IMR-90 (cell line): ENCODE data around the gene CAMKMT. TPM values are rescaled to one million over a fixed set of nuclear protein-coding genes. Genes with fewer than 3 reads are reported as not detected.

Experiments used
- ATAC-seq: fragments of 200-7000 bp; cut with Tn5 transposase; 2 replicates; pipeline ENCODE4 v1.9.1; 2020; ENCODE audit warnings: low read depth, mild to moderate bottlenecking, moderate library complexity
- BruUV-seq: library from RNA; stranded (reverse); fragments of 400-500 nt; replicated peaks from 2 replicates; lab custom pipeline; 2021; lab: Mats Ljungman, UMichigan
- CTCF ChIA-PET: fragments of 300-600 bp; formaldehyde crosslinking; extraction: SDS; loops from one replicate; lab custom pipeline; 2021; ENCODE audit warnings: antibody characterized with exemption; lab: Yijun Ruan, JAX
- POLR2A ChIA-PET: fragments of 300-600 bp; sonication (Branson Sonifier 250); formaldehyde crosslinking; loops from one replicate; lab custom pipeline; 2022; ENCODE audit warnings: antibody characterized with exemption; ENCODE audit not compliant: unreplicated experiment; lab: Charles Lee
- DNase-seq: peaks from one replicate; pipeline ENCODE4 v3.0.0; 2013
- H2AFZ ChIP-seq: replicated peaks from 2 replicates; pipeline ENCODE3; 2013; ENCODE audit warnings: low read length, mild to moderate bottlenecking; ENCODE audit not compliant: poor library complexity
- H2AK5ac ChIP-seq: 2 replicates; pipeline ENCODE4 v1.6.1; 2013; ENCODE audit warnings: low read depth, low read length, inconsistent platforms
- H2AK9ac ChIP-seq: replicated peaks from 2 replicates; pipeline ENCODE3; 2013; ENCODE audit warnings: mild to moderate bottlenecking, low read depth, low read length, moderate library complexity; ENCODE audit not compliant: poor library complexity
- H2BK120ac ChIP-seq: 2 replicates; pipeline ENCODE4 v1.6.1; 2013; ENCODE audit warnings: low read depth, low read length, inconsistent platforms
- H2BK15ac ChIP-seq: 3 replicates; pipeline ENCODE4 v1.6.1; 2013; ENCODE audit warnings: low read depth, low read length, inconsistent platforms
- H2BK20ac ChIP-seq: 2 replicates; pipeline ENCODE4 v1.6.1; 2013; ENCODE audit warnings: low read depth, mild to moderate bottlenecking, inconsistent platforms, low read length, moderate library complexity
- H2BK5ac ChIP-seq: 2 replicates; pipeline ENCODE4 v1.6.1; 2013; ENCODE audit warnings: mild to moderate bottlenecking, low read depth, low read length, inconsistent platforms; ENCODE audit not compliant: poor library complexity, severe bottlenecking
- H3K14ac ChIP-seq: replicated peaks from 2 replicates; pipeline ENCODE4 v1.6.1; 2013; ENCODE audit warnings: low read depth, low read length, inconsistent platforms
- H3K18ac ChIP-seq: 2 replicates; pipeline ENCODE4 v1.6.1; 2013; ENCODE audit warnings: low read depth, low read length, control low read depth
- H3K23ac ChIP-seq: 2 replicates; pipeline ENCODE4 v1.6.1; 2013; ENCODE audit warnings: low read depth, low read length, inconsistent platforms
- H3K27ac ChIP-seq: 2 replicates; pipeline ENCODE4 v1.5.1; 2013; ENCODE audit warnings: mild to moderate bottlenecking, control low read depth, low read length; ENCODE audit not compliant: insufficient read depth
- H3K27me3 ChIP-seq: 2 replicates; pipeline ENCODE4 v1.6.1; 2013; ENCODE audit warnings: low read length; ENCODE audit not compliant: control insufficient read depth, insufficient read depth
- H3K36me3 ChIP-seq: 2 replicates; pipeline ENCODE4 v1.6.1; 2013; ENCODE audit warnings: low read length, mixed read lengths; ENCODE audit not compliant: control insufficient read depth, insufficient read depth
- H3K4ac ChIP-seq: 2 replicates; pipeline ENCODE4 v1.6.1; 2013; ENCODE audit warnings: low read depth, low read length, inconsistent platforms
- H3K4me1 ChIP-seq: 2 replicates; pipeline ENCODE4 v1.6.1; 2013; ENCODE audit warnings: low read length, mixed read lengths; ENCODE audit not compliant: control insufficient read depth, insufficient read depth
- H3K4me2 ChIP-seq: 2 replicates; pipeline ENCODE4 v1.6.1; 2013; ENCODE audit warnings: low read depth, mild to moderate bottlenecking, control low read depth, low read length, moderate library complexity
- H3K4me3 ChIP-seq: 2 replicates; pipeline ENCODE4 v1.5.1; 2013; ENCODE audit warnings: low read depth, mild to moderate bottlenecking, control low read depth, low read length, moderate library complexity; ENCODE audit not compliant: insufficient read depth
- H3K56ac ChIP-seq: 2 replicates; pipeline ENCODE4 v1.6.1; 2013; ENCODE audit warnings: low read length, inconsistent platforms; ENCODE audit not compliant: insufficient read depth; ENCODE audit errors: extremely low read depth
- H3K79me1 ChIP-seq, 2 experiments: 2 replicates each; pipeline ENCODE4 v1.6.1; 2013; ENCODE audit warnings: low read length in 2 of 2, inconsistent platforms in 1 of 2, low read depth in 1 of 2
- H3K9ac ChIP-seq: 2 replicates; pipeline ENCODE4 v1.6.1; 2013; ENCODE audit warnings: low read depth, low read length, control low read depth
- H3K9me1 ChIP-seq: 2 replicates; pipeline ENCODE4 v1.6.1; 2013; ENCODE audit warnings: low read length, inconsistent platforms; ENCODE audit not compliant: insufficient read depth
- H3K9me3 ChIP-seq: 2 replicates; pipeline ENCODE4 v1.6.1; 2013; ENCODE audit warnings: low read length; ENCODE audit not compliant: control insufficient read depth, insufficient read depth
- H4K20me1 ChIP-seq: 2 replicates; pipeline ENCODE4 v1.6.1; 2013; ENCODE audit warnings: low read length, inconsistent platforms; ENCODE audit not compliant: insufficient read depth
- H4K5ac ChIP-seq: 2 replicates; pipeline ENCODE4 v1.6.1; 2013; ENCODE audit warnings: mild to moderate bottlenecking, low read depth, low read length, control low read depth
- H4K8ac ChIP-seq, 2 experiments: 2 replicates each; pipeline ENCODE4 v1.6.1; 2013; ENCODE audit warnings: low read depth in 2 of 2, low read length in 2 of 2, control low read depth in 1 of 2, inconsistent platforms in 1 of 2
- H4K91ac ChIP-seq: 2 replicates; pipeline ENCODE4 v1.6.1; 2013; ENCODE audit warnings: low read depth, low read length, inconsistent platforms; ENCODE audit not compliant: insufficient read depth
- BHLHE40 ChIP-seq: fragments of 150-350 bp; IDR thresholded peaks from 2 replicates; pipeline ENCODE4 v1.6.1; 2016; ENCODE audit warnings: mild to moderate bottlenecking, low read depth, low read length
- CEBPB ChIP-seq: IDR thresholded peaks from 2 replicates; pipeline ENCODE4 v1.6.1; 2012; ENCODE audit warnings: low read depth, low read length, improper control_type of control experiment
- CHD1 ChIP-seq: IDR thresholded peaks from 2 replicates; pipeline ENCODE4 v1.6.1; 2012; ENCODE audit warnings: low read depth, low read length, improper control_type of control experiment
- ELK1 ChIP-seq: fragments of 150-350 bp; IDR thresholded peaks from 2 replicates; pipeline ENCODE4 v1.6.1; 2016; ENCODE audit warnings: low read depth, mild to moderate bottlenecking, low read length, moderate library complexity, borderline replicate concordance
- MAFK ChIP-seq: IDR thresholded peaks from 2 replicates; pipeline ENCODE4 v1.6.1; 2012; ENCODE audit warnings: low read depth, low read length, improper control_type of control experiment
- POLR2A ChIP-seq: IDR thresholded peaks from 2 replicates; pipeline ENCODE4 v1.6.1; 2012; ENCODE audit warnings: mild to moderate bottlenecking, low read depth, low read length
- RAD21 ChIP-seq: IDR thresholded peaks from 2 replicates; pipeline ENCODE4 v1.6.1; 2012; ENCODE audit warnings: low read length, improper control_type of control experiment
- RFX5 ChIP-seq: IDR thresholded peaks from 2 replicates; pipeline ENCODE4 v1.8.0; 2012; ENCODE audit warnings: low read depth, mild to moderate bottlenecking, low read length, moderate library complexity
- SMC3 ChIP-seq: fragments of 150-350 bp; IDR thresholded peaks from 2 replicates; pipeline ENCODE4 v1.6.1; 2016; ENCODE audit warnings: low read depth, mild to moderate bottlenecking, antibody characterized with exemption, low read length, moderate library complexity
- WGBS, 2 experiments: methylation state at CpG; one replicate each; pipeline versions ENCODE4 v1.1.5 to v1.1.7; 2013; ENCODE audit warnings: missing lambda C conversion rate in 2 of 2; ENCODE audit not compliant: insufficient read length in 1 of 2; ENCODE audit errors: extremely low coverage in 2 of 2; 5-methylcytosine and 5-hydroxymethylcytosine counted together
- dilution Hi-C: fragments of 300-500 bp; cut with HindIII; formaldehyde crosslinking; loops from one replicate; pipeline ENCODE4 v1.14.3; 2018; ENCODE audit warnings: low sequenced_read_pairs; ENCODE audit not compliant: unreplicated experiment
- in situ Hi-C: fragments of 300-500 bp; cut with MboI; formaldehyde crosslinking; loops from 3 replicates; pipeline ENCODE4 v1.14.3; 2019; ENCODE audit warnings: low sequenced_read_pairs, inconsistent platforms, mixed read lengths
- intact Hi-C: fragments of 100-400 bp; cut with micrococcal nuclease; formaldehyde crosslinking; loops from 2 replicates; pipeline ENCODE4 v1.10.0; 2022
- polyA plus RNA-seq, 3 experiments: library from polyadenylated mRNA; depleted of rRNA; stranded (reverse); fragments of >200 nt; gene quantifications; 2 replicates each; pipeline ENCODE4 v1.2.3, GENCODE V29; 2012; ENCODE audit warnings: low replicate concordance in 1 of 3
- total RNA-seq: library from RNA; depleted of rRNA; stranded (reverse); fragments of >200 nt; gene quantifications from 2 replicates; pipeline ENCODE4 v1.2.3, GENCODE V29; 2012
- TF ChIP-seq, protein P1 (sequence below): conservative IDR thresholded peaks from 2 replicates; pipeline ENCODE4 v1.5.1; 2012; ENCODE audit warnings: mild to moderate bottlenecking, low read depth, low read length, improper control_type of control experiment

The CAMKMT gene
- total and polyA plus RNA-seq, 2 of the 4 experiments (the other 2 are of a cell fraction) = 4.4 to 6.8 TPM

- no peak overlapping the region for H2BK5ac ChIP-seq
- no peak overlapping the region for H2BK15ac ChIP-seq
- no peak for ATAC-seq
- ChIA-PET POLR2A (no interaction called here), CTCF (no interaction called here)
- H4K5ac ChIP-seq = no peak overlapping the region
- no peak overlapping the region for H3K14ac ChIP-seq
- H3K27ac ChIP-seq = no peak overlapping the region
- no peak overlapping the region for H3K56ac ChIP-seq
- H3K79me1 ChIP-seq = no peaks in the 10 kb centered on the region
- no peak overlapping the region for H2BK120ac ChIP-seq
- H3K4ac ChIP-seq = no peak overlapping the region
- WGBS, 2 experiments = 100% methylated on average over 1 of the region's 4 CpGs; no CpG with 5 or more reads in 1 of the 2 experiments
- no peak for TF ChIP-seq RFX5
- TF ChIP-seq ELK1 = no peak
- no peak for TF ChIP-seq RAD21
- TF ChIP-seq MAFK = no peak
- no peak for TF ChIP-seq BHLHE40
- no peak for TF ChIP-seq CHD1
- no peak for TF ChIP-seq SMC3
- TF ChIP-seq, protein P1, sequence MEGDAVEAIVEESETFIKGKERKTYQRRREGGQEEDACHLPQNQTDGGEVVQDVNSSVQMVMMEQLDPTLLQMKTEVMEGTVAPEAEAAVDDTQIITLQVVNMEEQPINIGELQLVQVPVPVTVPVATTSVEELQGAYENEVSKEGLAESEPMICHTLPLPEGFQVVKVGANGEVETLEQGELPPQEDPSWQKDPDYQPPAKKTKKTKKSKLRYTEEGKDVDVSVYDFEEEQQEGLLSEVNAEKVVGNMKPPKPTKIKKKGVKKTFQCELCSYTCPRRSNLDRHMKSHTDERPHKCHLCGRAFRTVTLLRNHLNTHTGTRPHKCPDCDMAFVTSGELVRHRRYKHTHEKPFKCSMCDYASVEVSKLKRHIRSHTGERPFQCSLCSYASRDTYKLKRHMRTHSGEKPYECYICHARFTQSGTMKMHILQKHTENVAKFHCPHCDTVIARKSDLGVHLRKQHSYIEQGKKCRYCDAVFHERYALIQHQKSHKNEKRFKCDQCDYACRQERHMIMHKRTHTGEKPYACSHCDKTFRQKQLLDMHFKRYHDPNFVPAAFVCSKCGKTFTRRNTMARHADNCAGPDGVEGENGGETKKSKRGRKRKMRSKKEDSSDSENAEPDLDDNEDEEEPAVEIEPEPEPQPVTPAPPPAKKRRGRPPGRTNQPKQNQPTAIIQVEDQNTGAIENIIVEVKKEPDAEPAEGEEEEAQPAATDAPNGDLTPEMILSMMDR = no peak
- TF ChIP-seq POLR2A = no peak
- TF ChIP-seq CEBPB = no peak
- no peak overlapping the region for H3K9ac ChIP-seq
- in situ Hi-C loops = no loop called here
- no peak overlapping the region for H2BK20ac ChIP-seq
- H4K20me1 ChIP-seq = no peaks in the 10 kb centered on the region
- H3K4me2 ChIP-seq = no peak overlapping the region
- DNase-seq = no peak
- H3K36me3 ChIP-seq = no peaks in the 10 kb centered on the region
- no peak overlapping the region for H3K4me3 ChIP-seq
- H4K8ac ChIP-seq = no peak overlapping the region
- no peak overlapping the region for H3K23ac ChIP-seq
- intact Hi-C loops = no loop called here
- H2AFZ ChIP-seq = no peak overlapping the region
- no TSS peak for BruUV-seq
- dilution Hi-C loops = no loop called here
- no peaks in the 10 kb centered on the region for H3K27me3 ChIP-seq
- H4K91ac ChIP-seq = no peak overlapping the region
- H3K9me3 ChIP-seq = no peaks in the 10 kb centered on the region
- no peak overlapping the region for H3K18ac ChIP-seq
- no peaks in the 10 kb centered on the region for H3K4me1 ChIP-seq
- no peak overlapping the region for H2AK5ac ChIP-seq
- no peaks in the 10 kb centered on the region for H3K9me1 ChIP-seq
- H2AK9ac ChIP-seq = no peak overlapping the region
Observed at GRCh38 chr2:44570777-44571176, 209.0 kb downstream of the CAMKMT start.
